ENCODE measurements around the gene FGF11.
A peak's percentile ranks its signal among the peaks of the same experiment; 100 is the strongest.

GRCh38 chr17:7403043-7403726 lies 36.1 kb upstream of the FGF11 start:
- TF ChIP-seq CTCF (IDR thresholded peaks at IDR 0.05), result no peak
- TF ChIP-seq POLR2A (IDR thresholded peaks at IDR 0.05), result peak; percentile 34 to 65
